Endometrial microvascular endothelial cells (primary cell): ENCODE data around the gene MBLAC2. TPM values are rescaled to one million over a fixed set of nuclear protein-coding genes. Genes with fewer than 3 reads are reported as not detected.

Experiments
- in situ Hi-C: cut with HindIII; loops from 2 replicates; pipeline ENCODE4 v1.10.0; 2017; ENCODE audit warnings: low sequenced_read_pairs, low pct_unique_long_range_greater_than_20kb; ENCODE audit errors: inconsistent ontology term
- total RNA-seq: library from RNA; depleted of rRNA; stranded (reverse); fragments of >200 nt; gene quantifications from one replicate; pipeline ENCODE4 v1.2.3, GENCODE V29; 2015; ENCODE audit errors: inconsistent ontology term

Gene MBLAC2
- total RNA-seq, 1 donor from 2014 or later, result 5.5 TPM

DNA sequence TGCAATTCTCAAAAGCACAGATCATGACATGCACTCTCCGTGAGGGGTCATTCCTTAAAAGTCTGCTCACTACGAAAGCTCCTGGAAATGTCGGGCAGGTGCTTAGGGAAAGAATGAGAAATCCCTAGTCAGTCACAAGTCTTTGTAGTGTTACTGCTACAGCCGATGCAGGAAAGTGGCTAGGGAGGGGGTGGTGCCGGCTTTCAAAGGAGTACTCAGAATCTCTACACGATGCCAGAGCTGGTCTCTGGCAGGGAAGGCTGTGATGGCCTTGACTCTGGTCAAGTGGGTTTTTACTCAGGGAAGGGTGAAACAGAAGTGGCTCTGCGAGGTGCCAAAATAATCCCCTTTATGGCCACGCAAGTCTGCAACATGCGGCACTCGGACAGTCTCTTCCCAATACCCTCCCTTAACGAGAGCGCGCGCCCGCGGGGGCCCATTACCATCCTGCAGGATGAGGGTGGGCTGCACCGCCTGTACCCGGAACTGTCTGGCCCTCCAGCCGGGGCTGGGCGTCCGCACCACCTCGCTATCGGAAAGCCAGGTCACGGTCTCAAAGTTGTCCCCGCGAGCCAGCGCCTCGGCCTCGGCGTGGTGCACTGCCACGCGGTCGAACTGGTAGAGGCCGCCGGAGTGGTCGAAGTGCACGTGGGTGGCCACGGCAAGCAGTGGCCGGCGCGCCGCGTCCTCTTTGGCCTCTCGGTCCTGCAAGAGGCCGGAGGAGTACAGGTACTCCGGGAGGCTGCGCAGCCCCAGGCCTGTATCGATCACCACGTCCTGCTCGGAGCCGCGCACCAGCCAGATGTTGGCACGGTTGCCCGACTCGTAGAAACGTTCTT lies 956 bp downstream of the MBLAC2 start:
- in situ Hi-C loops, result no loop called here

DNA sequence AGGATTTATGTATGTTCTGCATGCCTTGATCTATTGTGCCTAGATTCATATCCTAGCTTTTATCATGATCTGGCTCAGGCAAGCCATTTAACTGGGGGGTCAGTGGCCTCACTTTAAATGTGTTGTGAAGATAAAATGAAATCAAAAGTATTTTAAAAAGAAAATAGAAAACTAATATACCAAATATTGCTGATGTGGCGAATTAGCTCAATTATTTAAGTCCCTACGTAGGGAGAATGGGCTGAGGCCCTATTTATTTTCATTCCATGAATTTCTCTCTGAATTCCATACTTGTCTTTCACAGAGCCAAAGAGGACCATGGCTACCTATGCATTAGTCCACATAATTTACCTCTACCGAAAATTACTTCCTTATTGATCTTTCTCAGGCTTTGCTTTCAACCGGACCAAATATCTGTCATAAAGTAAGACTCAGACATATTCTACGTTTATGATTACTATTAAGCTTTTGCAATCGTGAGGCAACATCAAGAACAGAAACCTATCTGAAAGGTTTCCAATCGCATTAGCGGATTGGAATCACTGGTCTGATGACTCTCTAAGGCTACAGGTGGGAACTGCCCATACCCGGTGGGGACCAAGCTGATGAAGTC lies 1.7 kb downstream of the MBLAC2 start:
- in situ Hi-C loops, result no loop called here

DNA sequence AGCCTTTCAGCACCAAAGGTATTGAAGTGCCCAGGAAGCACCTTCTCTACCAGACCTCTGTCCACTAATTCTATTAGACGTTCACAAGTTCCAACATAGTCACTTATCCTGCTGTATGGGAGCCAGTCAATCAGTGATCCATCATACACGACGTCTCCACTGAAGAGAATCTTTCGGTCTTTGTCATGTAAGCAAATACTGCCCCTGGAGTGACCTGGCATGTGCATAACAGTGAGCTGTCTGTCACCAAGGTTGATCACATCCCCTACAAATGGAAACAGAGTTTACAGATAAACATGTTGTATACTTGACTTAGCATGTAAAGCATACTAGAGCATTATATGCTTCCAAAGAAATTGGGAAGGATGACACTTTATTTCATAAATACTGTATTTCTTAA lies 13.3 kb downstream of the MBLAC2 start:
- in situ Hi-C loops, result no loop called here

DNA sequence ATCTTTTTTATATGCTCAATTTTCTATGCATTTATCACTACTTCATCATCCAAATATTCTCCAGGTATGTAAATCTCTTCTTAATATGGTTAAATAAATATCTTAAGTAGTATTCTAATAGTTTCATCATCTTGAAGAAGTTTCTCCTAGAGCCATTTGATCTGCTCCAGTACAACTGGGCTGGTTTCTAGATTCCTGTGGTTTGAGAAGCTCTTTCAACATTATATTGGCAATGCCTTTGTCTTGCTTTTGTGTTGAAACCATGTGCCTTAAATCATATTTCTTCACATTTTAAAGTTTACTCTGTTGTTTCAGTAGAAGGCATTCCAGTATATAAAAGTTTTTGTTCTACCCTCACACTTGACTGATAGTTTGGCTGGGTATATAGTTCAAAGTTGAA lies 27.6 kb downstream of the MBLAC2 start:
- in situ Hi-C loops, result no loop called here

DNA sequence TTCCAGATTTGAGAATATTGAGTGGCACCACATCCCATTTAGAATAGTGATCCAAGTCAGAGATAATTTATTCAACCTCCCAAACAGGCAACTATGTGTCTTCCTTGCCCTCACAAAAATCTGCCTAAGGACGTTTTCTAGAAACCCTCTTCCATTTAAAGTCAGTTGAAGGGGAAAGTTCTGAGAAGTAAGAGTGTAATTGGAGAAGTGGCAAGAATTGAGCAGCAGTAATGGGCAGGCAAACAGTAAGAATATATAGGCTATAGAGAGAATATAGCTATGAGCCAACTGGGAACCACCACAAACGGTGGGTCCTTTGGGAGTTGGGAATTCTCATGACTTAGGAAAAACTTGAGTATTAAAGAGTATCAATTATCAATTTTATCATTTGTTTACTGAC lies 33.9 kb downstream of the MBLAC2 start:
- in situ Hi-C loops, result no loop called here

DNA sequence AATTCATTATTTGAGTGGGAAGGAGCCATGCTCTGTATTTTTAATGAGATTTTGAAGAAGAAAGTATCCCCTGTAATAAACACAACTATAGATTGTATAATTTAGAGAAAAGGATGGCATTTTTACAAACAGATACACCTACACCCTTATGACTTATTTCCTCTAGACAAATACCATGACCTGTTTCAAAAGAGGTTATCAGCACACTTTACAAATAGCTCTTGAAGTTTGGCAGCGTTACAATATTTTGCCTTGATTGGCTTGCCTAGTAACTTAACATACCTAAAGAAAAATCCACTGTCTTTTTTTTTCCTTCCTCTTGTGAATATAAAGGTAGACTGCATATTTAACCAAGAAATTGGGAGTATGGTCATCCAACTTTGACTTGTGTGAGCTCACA lies 36.5 kb downstream of the MBLAC2 start:
- in situ Hi-C loops, result no loop called here

DNA sequence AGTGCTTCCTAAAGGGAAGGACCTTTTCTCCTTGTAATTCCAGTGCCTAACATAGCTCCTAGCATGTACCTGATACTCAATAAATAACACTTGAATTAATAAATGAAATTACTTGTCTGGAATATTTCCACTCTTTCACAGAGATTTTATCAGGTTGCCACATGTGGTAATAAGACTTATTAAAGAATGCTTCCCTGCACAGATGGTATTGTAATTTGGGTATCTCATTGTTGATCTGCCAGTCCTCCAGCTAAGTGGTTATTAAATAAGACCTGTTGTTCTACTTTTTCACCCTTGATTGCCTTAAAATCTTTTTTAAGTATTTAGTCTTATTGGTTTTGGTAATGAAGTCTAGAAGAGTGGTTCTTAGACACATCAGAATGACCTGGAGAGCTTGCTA lies 36.9 kb downstream of the MBLAC2 start:
- in situ Hi-C loops, result no loop called here

DNA sequence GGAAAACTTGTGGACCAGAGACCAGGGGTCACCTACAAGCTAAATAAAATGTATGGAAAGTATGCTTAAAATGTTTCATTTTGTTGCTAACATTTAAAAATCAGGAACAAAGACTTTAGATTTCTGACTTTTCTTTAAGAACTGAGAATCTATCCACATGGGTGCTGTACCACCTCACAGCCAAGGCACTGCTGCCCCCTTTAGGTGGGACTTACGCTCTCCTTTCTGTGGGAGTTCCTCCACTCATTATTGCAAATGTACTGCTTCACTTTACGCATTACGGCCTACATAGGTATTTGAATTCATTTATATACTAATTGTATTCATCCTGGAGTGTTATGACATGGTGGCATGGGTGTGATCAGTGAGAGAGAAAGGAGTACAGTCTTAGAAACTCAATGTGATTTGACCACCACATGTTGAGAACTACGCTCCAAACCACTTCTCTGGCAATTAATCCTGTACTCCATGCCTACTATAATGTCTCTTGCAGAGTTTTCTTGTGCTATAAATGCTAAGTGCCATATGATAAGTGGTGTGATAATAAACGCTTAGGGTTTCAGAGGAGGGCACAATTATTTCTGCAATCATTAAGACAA lies 40.4 kb downstream of the MBLAC2 start:
- in situ Hi-C loops, result no loop called here

DNA sequence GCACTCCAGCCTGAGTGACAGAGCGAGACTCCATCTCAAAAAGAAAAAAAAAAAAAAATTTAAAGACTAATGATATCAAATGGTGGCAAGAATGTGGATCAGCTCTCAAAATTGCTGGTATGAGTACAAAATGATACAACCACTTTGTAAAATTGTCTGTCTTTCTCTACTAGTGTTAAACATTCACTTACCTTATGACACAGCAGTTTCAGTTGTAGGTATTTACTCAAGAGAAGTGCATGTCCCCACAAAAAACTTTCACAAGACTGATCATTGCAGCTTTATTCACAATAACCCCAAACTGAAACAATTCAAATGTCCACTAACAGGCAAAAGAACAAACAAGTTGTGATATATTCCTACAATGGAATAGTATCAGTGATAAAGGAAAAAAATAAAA lies 50.3 kb downstream of the MBLAC2 start:
- in situ Hi-C loops, result no loop called here

DNA sequence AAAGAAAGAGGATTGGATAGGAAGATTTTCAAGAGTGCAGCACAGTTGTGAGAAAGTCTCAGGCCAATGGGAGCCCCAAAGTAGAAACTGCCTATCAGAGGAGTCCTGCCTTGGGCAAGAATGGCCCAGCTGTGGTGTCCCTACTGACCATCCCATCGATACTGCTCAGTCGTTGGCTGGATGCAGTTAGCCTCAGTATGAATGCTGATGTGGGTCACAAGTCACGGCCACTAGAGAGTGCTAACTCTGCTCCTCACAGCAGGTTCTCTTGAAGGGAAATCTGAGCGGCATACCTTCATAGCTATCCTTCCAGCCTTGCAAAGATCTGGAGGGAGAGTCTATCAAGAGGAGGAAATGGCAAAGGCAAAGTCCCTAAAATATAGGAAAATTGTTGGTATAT lies 53.4 kb downstream of the MBLAC2 start:
- in situ Hi-C loops, result no loop called here

DNA sequence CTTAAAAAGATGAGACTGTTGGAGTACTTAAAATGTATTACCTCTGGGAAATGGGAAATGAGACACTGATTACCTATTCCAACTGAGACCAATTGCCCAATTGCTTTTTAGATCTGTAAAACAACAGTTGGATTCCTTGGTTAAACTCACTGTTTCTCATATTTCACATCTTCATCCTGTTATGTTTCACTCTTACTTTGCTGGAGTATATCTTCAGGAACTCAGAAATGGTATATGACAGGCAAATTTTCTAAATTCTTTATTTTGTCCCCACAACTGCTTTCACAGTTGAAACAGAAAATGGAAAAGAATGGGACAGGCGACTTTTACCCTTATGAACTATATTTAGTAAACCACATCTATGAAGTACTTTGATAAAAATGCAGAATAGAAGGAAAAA lies 56.4 kb downstream of the MBLAC2 start:
- in situ Hi-C loops, result no loop called here

DNA sequence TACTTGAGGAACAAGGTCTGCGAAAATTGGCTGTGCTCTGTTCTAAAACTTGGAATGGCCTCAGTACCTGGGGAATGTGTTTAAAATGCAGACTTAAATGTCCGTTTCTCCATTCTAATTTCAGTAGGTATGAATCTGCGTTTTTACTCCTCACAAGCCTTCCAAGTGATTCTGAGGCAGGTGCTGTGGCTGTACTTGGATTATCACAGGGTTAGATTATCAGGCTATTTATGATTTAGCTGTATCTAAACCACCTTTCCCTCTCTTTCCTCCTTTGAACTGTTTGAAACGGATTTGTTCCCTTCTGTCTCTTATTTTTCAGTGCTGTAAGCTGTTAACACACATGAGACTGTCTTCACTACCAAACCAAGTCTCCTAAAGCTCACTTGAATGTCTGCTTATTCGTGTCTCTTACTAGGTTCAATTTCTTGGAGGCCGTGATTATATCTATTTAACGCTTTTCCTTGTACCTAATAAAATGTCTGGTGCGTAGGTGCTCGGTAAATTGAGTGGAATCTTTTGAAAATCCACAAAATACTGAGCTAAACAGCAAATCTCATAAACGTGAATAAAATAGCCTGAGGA lies 64.3 kb downstream of the MBLAC2 start:
- in situ Hi-C loops, result no loop called here

DNA sequence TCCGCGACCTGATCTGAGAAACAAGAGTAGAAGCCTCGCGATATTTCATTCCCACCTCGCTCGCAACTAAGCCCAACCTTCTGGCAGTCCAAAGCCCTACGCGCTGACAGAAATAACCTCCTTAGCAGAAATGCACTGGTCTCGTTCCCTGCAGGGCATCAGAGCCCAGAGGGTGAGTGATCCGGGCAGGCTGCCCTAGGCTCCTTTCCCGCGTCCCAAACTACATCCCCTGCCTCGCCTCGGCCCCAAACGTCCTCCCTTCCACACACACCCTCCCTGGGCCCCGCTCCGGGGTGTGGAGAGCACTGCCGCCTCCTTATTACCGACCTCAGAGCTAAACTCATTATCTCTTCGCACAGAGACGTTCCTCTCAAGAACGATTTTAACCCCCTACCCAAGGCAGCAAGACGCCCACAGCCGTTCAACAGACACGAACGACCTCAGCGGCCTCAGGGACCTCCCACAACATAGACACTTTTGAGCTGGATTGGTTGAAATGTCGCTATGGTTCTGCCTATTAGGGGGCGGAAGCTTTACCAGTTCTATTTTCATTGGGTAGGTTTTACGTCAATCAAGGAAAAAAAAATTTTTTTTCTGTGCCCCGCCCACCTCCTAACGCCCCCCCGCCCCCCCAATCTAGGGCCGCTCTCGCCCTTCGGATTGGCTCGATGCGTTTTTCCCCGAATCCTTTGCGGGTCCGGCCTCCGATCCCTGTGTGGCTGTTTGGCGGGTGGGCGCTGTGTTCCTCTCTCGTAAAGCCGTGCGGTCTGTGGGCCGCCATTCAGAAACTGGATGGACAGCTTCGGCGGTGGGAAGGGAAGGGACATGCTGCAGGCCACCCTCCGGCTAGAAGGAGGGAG lies 65.0 kb downstream of the MBLAC2 start, which contains the start of gene CETN3:
Gene CETN3, minus strand, starts transcription at position 439 of the 860 bp plus-strand sequence. Its CDS starts 95 bp downstream, at position 344.
- in situ Hi-C loops, result no loop called here

DNA sequence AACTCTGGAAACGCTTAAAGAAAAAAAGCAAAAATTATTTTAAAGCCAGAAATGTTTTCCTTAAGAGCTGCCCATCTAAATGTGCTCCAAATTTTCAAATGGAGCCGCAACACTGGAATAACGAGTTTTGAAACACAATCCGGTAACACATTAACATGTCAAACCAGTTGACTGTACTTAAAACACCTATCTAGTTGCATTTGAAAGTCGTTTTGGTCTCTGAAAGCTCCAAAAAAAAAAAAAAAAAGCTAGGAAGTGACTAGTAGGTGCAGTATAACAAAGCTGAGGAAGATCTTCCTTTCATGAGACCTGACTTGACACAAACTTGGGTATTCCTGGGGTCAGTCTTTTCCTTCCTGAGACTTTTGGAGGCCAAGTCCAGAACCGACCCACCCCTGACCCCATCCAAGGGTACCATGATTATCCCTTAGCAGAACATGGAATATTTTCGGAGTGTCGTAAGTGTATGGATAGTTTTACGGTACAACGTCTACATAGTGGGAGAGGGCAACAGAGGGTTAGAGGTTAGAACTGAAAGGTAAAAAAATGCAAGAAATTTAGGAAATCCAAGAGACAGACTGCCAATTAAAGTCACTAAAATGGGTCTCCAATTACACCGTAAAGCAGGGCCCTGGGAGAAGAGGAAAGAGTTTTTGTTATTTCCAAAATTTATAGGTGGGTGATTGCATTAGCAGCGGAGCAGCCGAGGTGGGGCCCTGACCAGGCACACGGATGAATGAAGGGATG lies 65.8 kb downstream of the MBLAC2 start:
- in situ Hi-C loops, result no loop called here

Other genes starting within 250 kb of the MBLAC2 start
- gene CETN3, start 65.0 kb downstream of the MBLAC2 start, total RNA-seq, result 14.7 TPM
- gene POLR3G, start 93 bp upstream of the MBLAC2 start, total RNA-seq, result 19.9 TPM
- 20.3 TPM for gene LYSMD3, start 54.8 kb upstream of the MBLAC2 start, total RNA-seq
- not detected for gene ADGRV1, start 84.0 kb upstream of the MBLAC2 start, total RNA-seq